ENCODE results near the gene MMP13.

MMP13 gene

DNA sequence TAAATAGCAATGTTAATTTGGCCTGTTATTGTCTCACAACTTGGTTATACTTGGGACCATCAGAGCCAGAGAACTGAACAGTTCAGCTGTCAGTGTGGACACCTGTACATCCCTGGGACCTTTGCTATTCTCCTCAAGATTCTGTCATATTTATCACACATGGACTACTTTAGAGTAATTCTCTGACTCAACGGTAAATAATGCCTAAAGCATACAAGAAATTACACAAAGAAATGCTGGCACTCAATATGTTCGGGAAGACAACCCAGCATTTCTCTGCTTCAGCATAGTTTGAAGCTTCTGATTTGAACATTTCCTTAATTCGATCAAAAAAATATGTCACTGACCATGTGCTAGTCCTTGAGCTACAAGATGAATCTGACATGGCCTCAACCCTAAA lies 34.6 kb upstream of the MMP13 start:
- Histone ChIP-seq H3K9me3 (ENCODE audit: control insufficient read depth, insufficient read depth, low read depth, low read length) (no peaks in the 10 kb centered on the region), H3K27ac (ENCODE audit: extremely low read depth, low read depth, low read length) (no peak overlapping the region), H3K36me3 (ENCODE audit: control insufficient read depth in 2 of 2, insufficient read depth in 1 of 2, low read length in 2 of 2) (no peaks in the 10 kb centered on the region), H3K4me3 (ENCODE audit: low read depth, low read length) (no peak overlapping the region), H3K4me1 (ENCODE audit: control insufficient read depth, insufficient read depth, low read length) (no peaks in the 10 kb centered on the region)
- ChIA-PET POLR2A (no interaction called here), CTCF (no interaction called here)
- TF ChIP-seq ZSCAN23 (tag by site-specific recombination; IDR thresholded peaks at IDR 0.05): no peak
- TF ChIP-seq, protein P1, sequence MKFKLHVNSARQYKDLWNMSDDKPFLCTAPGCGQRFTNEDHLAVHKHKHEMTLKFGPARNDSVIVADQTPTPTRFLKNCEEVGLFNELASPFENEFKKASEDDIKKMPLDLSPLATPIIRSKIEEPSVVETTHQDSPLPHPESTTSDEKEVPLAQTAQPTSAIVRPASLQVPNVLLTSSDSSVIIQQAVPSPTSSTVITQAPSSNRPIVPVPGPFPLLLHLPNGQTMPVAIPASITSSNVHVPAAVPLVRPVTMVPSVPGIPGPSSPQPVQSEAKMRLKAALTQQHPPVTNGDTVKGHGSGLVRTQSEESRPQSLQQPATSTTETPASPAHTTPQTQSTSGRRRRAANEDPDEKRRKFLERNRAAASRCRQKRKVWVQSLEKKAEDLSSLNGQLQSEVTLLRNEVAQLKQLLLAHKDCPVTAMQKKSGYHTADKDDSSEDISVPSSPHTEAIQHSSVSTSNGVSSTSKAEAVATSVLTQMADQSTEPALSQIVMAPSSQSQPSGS (tag by site-specific recombination; IDR thresholded peaks at IDR 0.05; ENCODE audit: low read depth): no peak
- no peak for TF ChIP-seq PRDM1 (tag by site-specific recombination; IDR thresholded peaks at IDR 0.05)
- no peak for TF ChIP-seq ZBTB8A (tag by site-specific recombination; IDR thresholded peaks at IDR 0.05)
- TF ChIP-seq ZBTB20 (tag by site-specific recombination; IDR thresholded peaks at IDR 0.05): no peak

DNA sequence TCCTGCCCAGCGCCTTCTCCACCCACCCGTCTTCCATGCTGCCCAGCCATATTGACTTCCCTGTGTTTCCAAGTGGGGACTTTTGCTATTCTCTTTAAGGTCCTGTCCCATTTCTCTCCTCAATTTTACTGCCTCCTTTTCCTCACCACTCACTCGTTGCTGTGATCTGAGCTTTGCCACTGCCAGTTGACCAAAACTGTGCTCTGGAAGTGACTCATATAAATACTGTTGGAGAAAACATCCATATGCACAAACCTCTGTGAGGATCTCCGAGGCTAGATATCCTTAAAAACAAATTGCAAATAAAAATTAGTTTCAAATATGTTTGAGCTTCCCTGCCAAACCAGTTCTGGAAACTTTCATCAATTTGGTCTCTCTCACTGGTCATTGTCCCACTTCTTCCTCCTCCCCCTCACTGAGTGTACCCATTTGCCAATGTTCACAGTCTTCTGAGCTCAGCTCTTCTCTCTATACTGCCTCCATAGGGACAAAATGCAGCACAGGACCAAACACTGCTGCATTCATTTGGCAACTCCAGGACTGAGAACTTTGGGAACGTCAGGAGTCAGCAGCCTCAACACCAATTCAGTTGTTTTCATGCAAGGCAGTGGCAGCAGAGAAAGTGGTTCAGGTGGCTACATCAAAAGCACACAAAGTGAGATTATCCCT lies 34.0 kb upstream of the MMP13 start:
- Histone ChIP-seq H3K27ac (ENCODE audit: extremely low read depth, low read depth, low read length) (no peak overlapping the region), H3K4me3 (ENCODE audit: low read depth, low read length) (no peak overlapping the region), H3K4me1 (ENCODE audit: control insufficient read depth, insufficient read depth, low read length) (no peaks in the 10 kb centered on the region), H3K36me3 (ENCODE audit: control insufficient read depth in 2 of 2, insufficient read depth in 1 of 2, low read length in 2 of 2) (no peaks in the 10 kb centered on the region), H3K9me3 (ENCODE audit: control insufficient read depth, insufficient read depth, low read depth, low read length) (no peaks in the 10 kb centered on the region)
- ChIA-PET POLR2A (no interaction called here), CTCF (interaction anchor here (0.5 kb wide), 1 partner anchor 77 kb away, joined by 3 read pairs; no protein-coding TSS in a partner anchor)
- no peak for TF ChIP-seq ZNF561 (tag by site-specific recombination; IDR thresholded peaks at IDR 0.05; ENCODE audit: borderline replicate concordance)
- TF ChIP-seq KLF10 (tag by site-specific recombination; IDR thresholded peaks at IDR 0.05): no peak
- no peak for TF ChIP-seq GLIS1 (tag by site-specific recombination; IDR thresholded peaks at IDR 0.05)
- no peak for TF ChIP-seq ZNF341 (tag by site-specific recombination; IDR thresholded peaks at IDR 0.05; ENCODE audit: low read depth)
- TF ChIP-seq MZF1 (tag by site-specific recombination; IDR thresholded peaks at IDR 0.05; ENCODE audit: borderline replicate concordance): no peak

DNA sequence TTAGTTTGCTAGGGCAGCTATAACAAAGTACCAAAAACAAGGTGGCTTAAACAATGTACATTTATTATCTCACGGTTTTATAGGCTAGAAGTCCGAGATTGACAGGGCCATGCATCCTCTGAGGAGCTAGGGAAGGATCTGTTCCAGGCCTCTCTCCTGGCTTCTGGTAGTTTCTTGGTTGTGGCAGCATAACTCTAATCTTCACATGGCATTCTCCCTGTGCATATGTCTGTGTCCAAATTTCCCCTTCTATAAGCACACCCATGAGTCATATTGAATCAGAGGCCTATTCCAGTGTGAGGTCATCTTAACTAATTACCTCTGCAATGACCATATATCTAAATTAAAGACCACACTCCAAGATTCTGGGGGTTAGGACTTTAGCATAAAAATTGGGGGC lies 31.3 kb upstream of the MMP13 start:
- Histone ChIP-seq H3K9me3 (ENCODE audit: control insufficient read depth, insufficient read depth, low read depth, low read length) (no peaks in the 10 kb centered on the region), H3K4me3 (ENCODE audit: low read depth, low read length) (no peak overlapping the region), H3K4me1 (ENCODE audit: control insufficient read depth, insufficient read depth, low read length) (no peaks in the 10 kb centered on the region), H3K27ac (ENCODE audit: extremely low read depth, low read depth, low read length) (no peak overlapping the region), H3K36me3 (ENCODE audit: control insufficient read depth in 2 of 2, insufficient read depth in 1 of 2, low read length in 2 of 2) (no peaks in the 10 kb centered on the region)
- POLR2A ChIA-PET: no interaction called here
- CTCF ChIA-PET: no interaction called here
- no peak for TF ChIP-seq GLI2 (tag by site-specific recombination; IDR thresholded peaks at IDR 0.05; ENCODE audit: borderline replicate concordance, low read depth)
- TF ChIP-seq, protein P2, sequence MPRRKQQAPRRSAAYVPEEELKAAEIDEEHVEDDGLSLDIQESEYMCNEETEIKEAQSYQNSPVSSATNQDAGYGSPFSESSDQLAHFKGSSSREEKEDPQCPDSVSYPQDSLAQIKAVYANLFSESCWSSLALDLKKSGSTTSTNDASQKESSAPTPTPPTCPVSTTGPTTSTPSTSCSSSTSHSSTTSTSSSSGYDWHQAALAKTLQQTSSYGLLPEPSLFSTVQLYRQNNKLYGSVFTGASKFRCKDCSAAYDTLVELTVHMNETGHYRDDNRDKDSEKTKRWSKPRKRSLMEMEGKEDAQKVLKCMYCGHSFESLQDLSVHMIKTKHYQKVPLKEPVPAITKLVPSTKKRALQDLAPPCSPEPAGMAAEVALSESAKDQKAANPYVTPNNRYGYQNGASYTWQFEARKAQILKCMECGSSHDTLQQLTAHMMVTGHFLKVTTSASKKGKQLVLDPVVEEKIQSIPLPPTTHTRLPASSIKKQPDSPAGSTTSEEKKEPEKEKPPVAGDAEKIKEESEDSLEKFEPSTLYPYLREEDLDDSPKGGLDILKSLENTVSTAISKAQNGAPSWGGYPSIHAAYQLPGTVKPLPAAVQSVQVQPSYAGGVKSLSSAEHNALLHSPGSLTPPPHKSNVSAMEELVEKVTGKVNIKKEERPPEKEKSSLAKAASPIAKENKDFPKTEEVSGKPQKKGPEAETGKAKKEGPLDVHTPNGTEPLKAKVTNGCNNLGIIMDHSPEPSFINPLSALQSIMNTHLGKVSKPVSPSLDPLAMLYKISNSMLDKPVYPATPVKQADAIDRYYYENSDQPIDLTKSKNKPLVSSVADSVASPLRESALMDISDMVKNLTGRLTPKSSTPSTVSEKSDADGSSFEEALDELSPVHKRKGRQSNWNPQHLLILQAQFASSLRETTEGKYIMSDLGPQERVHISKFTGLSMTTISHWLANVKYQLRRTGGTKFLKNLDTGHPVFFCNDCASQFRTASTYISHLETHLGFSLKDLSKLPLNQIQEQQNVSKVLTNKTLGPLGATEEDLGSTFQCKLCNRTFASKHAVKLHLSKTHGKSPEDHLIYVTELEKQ (tag by site-specific recombination; IDR thresholded peaks at IDR 0.05; ENCODE audit: borderline replicate concordance): no peak
- no peak for TF ChIP-seq ZNF146 (tag by site-specific recombination; IDR thresholded peaks at IDR 0.05)
- TF ChIP-seq ZNF629 (tag by site-specific recombination; IDR thresholded peaks at IDR 0.05): peak; percentile 42; the same call in 1 of the 2 replicates
- no peak for TF ChIP-seq ZBTB48 (tag by site-specific recombination; IDR thresholded peaks at IDR 0.05)
